WERI-Rb-1 (cell line): ENCODE results near the gene SLC16A7.

ENCODE experiments used
- DNase-seq: peaks from one replicate; pipeline ENCODE4 v3.0.0-alpha.2; 2020
- H3K27ac ChIP-seq: fragments of 250-450 bp; sonication (Bioruptor Pico); 2 replicates; pipeline ENCODE4 v1.5.1; 2020; ENCODE audit warnings: mild to moderate bottlenecking, moderate library complexity
- H3K27me3 ChIP-seq: fragments of 250-450 bp; sonication (Bioruptor Pico); 2 replicates; pipeline ENCODE4 v1.5.1; 2021; ENCODE audit warnings: mild to moderate bottlenecking, low read depth, moderate library complexity; ENCODE audit not compliant: insufficient read depth, severe bottlenecking
- H3K36me3 ChIP-seq: fragments of 250-450 bp; sonication (Bioruptor Pico); 2 replicates; pipeline ENCODE4 v1.5.1; 2020; ENCODE audit warnings: mild to moderate bottlenecking, moderate library complexity
- H3K4me3 ChIP-seq: 2 replicates; pipeline ENCODE4 v1.5.1; 2011; ENCODE audit warnings: low read depth, mild to moderate bottlenecking, control low read depth, low read length
- H3K9me3 ChIP-seq: fragments of 250-450 bp; sonication (Bioruptor Pico); 2 replicates; pipeline ENCODE4 v1.5.1; 2021; ENCODE audit warnings: mild to moderate bottlenecking, moderate library complexity; ENCODE audit not compliant: severe bottlenecking
- TF ChIP-seq, protein P1 (sequence below): IDR thresholded peaks from 2 replicates; pipeline ENCODE4 v1.5.1; 2011; ENCODE audit warnings: low read depth, mild to moderate bottlenecking, control low read depth, inconsistent platforms, low read length

Gene SLC16A7

DNA sequence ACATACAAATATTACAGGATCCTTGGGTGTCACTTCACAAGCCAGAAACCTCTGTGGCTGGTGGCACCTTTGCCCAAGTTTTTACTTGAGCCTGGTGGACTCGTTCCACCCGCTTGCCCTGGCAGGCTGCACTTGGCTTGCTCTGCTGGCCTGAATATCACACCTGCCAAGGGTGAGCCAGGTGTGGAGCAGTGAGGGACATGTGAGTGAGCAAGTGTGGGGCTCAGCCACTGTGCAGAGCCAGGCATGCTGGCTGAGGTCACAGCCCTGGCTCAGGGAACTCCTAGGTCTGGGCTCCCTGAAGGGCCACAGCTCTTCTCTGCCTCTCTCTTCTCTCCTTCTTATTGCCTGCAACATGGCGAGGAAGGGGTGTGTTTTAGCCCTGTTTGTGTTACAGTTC, 82.0 kb downstream of the SLC16A7 start:
- Histone ChIP-seq H3K27me3 (no peaks in the 10 kb centered on the region), H3K27ac (no peak overlapping the region), H3K4me3 (no peak overlapping the region), H3K9me3 (no peaks in the 10 kb centered on the region), H3K36me3 (no peaks in the 10 kb centered on the region)
- no peak for DNase-seq
- TF ChIP-seq, protein P1, sequence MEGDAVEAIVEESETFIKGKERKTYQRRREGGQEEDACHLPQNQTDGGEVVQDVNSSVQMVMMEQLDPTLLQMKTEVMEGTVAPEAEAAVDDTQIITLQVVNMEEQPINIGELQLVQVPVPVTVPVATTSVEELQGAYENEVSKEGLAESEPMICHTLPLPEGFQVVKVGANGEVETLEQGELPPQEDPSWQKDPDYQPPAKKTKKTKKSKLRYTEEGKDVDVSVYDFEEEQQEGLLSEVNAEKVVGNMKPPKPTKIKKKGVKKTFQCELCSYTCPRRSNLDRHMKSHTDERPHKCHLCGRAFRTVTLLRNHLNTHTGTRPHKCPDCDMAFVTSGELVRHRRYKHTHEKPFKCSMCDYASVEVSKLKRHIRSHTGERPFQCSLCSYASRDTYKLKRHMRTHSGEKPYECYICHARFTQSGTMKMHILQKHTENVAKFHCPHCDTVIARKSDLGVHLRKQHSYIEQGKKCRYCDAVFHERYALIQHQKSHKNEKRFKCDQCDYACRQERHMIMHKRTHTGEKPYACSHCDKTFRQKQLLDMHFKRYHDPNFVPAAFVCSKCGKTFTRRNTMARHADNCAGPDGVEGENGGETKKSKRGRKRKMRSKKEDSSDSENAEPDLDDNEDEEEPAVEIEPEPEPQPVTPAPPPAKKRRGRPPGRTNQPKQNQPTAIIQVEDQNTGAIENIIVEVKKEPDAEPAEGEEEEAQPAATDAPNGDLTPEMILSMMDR: no peak

DNA sequence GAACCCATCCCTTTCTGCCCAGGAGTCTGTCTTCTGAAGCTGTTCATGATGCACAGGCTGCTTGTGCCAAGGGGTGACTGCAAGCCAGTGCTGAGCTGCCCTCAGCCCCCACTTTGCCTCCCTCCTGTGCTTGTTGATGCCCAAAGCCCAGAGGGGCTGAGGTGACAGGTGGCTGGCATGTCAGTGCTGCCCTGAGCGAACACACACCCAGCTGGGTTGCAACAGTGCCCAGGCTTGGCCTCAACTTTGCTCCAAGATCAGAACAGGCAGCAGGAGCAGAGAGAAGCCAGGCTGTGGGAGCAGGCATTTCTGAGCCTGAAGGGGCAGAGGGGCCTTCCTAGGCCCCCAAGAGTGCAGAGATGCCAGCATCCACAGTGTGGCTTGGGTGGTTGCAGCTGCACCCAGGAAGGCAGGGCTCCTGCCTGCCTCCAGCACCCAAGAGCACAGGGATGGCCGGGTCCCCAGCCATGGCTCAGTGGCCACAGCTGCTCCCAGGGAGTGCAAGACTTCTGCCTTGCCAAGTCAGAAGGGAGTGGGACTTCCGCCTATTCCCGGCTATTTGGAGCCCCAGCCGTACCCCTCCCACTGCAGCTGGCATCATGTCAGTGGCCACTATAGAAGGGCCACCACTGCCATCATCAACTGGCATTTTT, 83.1 kb downstream of the SLC16A7 start:
- H3K9me3 ChIP-seq: no peaks in the 10 kb centered on the region
- H3K27ac ChIP-seq: no peak overlapping the region
- no peaks in the 10 kb centered on the region for H3K27me3 ChIP-seq
- TF ChIP-seq, protein P1: no peak
- no peaks in the 10 kb centered on the region for H3K36me3 ChIP-seq
- no peak overlapping the region for H3K4me3 ChIP-seq
- no peak for DNase-seq

DNA sequence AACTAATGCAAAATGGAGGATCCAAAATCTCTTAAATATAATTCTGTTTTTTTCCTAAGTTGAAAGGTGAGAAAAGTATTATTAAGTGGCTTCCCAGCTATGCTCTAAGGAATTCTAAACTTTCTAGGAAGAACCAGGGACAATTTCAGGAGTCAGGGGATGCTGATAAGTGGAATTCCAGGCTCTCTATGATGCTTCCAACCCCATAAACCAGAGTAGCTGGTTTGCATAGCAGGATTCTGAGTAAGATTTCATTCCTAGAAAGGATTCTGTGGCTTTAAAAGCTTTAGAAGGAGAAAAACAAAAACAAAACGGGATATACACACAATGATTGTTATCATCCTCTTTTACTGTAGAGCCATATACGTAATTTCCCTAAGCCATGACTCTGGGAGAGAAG, 93.9 kb downstream of the SLC16A7 start:
- Histone ChIP-seq H3K27me3 (no peaks in the 10 kb centered on the region), H3K9me3 (peaks cover 3% of the 10 kb centered on the region), H3K36me3 (no peaks in the 10 kb centered on the region), H3K4me3 (no peak overlapping the region), H3K27ac (no peak overlapping the region)
- TF ChIP-seq, protein P1: no peak
- no peak for DNase-seq

DNA sequence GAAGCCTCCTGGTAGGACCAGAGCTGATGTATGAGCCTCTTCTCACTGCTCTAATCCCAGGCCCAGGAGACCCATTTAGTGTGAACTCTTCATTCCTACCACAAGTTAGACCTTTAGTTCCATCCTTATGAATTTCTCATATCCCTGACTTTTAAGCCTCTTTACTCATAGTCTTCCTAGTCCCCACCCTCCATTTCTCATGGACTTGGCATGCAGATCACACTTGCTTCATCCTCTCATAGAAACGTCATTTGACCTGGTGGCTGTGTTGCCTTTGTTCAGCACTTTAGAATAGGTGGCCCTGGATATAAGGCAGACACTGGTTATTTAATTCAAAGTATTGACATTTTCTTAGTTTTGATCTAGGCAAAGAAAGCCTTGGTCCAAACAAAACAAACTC, 99.5 kb downstream of the SLC16A7 start:
- Histone ChIP-seq H3K36me3 (no peaks in the 10 kb centered on the region), H3K9me3 (peaks cover 3% of the 10 kb centered on the region), H3K4me3 (no peak overlapping the region), H3K27ac (no peak overlapping the region), H3K27me3 (no peaks in the 10 kb centered on the region)
- DNase-seq: no peak
- TF ChIP-seq, protein P1: no peak

DNA sequence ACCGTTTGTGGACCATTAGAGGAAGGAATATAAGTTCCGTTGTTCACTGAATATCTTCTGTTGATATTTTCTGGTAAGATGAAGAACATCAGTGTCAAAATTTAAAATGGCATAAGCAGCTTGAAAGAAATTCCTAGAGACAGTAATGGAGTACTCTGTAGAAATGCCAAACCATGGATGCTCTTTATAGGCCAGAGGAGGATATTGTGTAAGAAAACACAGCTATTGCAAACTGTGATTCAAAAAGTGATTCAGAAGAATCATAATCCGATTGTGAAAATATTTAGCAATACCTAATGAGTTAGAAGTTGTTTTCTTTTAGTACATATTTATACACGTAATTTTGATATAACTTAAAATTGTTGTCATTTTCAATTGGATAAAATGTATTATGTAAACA, 102.8 kb downstream of the SLC16A7 start:
- Histone ChIP-seq H3K4me3 (no peak overlapping the region), H3K36me3 (no peaks in the 10 kb centered on the region), H3K27ac (no peak overlapping the region), H3K9me3 (no peaks in the 10 kb centered on the region), H3K27me3 (no peaks in the 10 kb centered on the region)
- TF ChIP-seq, protein P1: no peak
- no peak for DNase-seq

DNA sequence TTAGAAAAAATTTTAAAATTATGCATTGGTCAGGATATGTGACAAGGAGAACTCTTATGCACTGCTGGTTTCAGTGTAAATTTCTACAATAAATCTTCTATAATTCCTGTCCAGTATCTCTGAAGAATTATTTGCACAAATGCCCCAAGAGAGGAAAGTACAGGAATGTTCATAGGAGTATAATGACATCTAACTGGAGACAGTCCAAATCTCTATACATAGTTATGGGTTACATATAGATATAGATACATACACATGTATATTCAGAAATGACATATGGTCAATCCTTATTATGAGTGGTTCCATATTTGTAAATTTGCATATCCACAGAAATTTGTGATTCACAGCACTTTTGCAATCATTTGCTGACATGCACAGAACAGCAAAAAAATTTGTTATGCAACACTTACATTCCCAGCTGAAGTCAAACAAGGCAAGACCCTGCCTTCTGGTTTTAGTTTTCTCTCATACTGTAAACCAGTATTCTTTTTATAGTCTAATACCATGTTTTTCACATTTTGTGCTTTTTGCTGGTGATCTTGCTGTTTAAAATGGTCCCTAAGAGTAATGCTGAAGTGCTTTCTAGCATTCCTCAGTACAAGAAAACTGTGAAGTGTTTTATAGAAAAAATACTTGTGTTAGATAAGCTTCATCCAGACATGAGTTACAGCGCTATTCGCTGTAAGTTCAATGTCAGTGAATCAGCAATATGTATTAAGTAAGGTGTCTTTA, 103.8 kb downstream of the SLC16A7 start:
- H3K4me3 ChIP-seq: no peak overlapping the region
- no peaks in the 10 kb centered on the region for H3K9me3 ChIP-seq
- no peaks in the 10 kb centered on the region for H3K27me3 ChIP-seq
- TF ChIP-seq, protein P1: no peak
- no peak for DNase-seq
- H3K36me3 ChIP-seq: no peaks in the 10 kb centered on the region
- no peak overlapping the region for H3K27ac ChIP-seq
